ENCODE results near the gene STX16.

DNA sequence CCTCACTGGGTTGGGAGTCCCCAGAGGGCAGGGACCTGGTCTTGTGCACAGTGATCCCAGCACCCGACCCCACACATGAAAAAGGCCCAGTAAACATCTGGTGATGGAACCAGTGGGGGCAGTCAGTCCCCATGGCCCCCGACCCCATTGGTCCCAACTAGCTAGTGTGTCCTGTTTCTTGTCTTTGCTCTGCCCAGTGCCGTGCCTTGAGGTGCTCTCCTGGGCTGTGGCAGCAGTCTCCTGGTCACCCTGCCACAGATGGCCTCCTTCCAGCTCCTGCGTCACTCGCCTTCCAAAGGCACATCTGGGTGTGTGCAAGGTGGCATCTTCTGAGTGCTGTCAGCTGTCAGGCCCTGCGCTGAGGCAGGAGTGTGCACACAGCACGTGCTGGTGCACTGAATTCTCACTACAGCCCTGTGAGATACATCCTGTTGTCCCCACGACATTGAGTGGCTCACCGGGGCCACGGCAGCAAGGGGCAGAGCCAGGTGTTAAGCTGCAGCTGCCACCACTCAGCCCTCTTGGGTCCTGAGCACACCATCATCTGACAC is 45.4 kb downstream of the STX16 start:
- TF ChIP-seq, protein P1, sequence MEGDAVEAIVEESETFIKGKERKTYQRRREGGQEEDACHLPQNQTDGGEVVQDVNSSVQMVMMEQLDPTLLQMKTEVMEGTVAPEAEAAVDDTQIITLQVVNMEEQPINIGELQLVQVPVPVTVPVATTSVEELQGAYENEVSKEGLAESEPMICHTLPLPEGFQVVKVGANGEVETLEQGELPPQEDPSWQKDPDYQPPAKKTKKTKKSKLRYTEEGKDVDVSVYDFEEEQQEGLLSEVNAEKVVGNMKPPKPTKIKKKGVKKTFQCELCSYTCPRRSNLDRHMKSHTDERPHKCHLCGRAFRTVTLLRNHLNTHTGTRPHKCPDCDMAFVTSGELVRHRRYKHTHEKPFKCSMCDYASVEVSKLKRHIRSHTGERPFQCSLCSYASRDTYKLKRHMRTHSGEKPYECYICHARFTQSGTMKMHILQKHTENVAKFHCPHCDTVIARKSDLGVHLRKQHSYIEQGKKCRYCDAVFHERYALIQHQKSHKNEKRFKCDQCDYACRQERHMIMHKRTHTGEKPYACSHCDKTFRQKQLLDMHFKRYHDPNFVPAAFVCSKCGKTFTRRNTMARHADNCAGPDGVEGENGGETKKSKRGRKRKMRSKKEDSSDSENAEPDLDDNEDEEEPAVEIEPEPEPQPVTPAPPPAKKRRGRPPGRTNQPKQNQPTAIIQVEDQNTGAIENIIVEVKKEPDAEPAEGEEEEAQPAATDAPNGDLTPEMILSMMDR (IDR thresholded peaks at IDR 0.05), result no peak
- no peak for TF ChIP-seq ZFX (IDR thresholded peaks at IDR 0.05; ENCODE audit: borderline replicate concordance)

Measured in 22Rv1 (cell line).